HEK293 (cell line): ENCODE measurements around the gene BANF2.

Experiments used
- CTCF ChIA-PET: fragments of 350-600 bp; formaldehyde crosslinking; extraction: SDS; loops from one replicate; lab custom pipeline; 2021; ENCODE audit warnings: antibody characterized with exemption; lab: Yijun Ruan, JAX
- POLR2A ChIA-PET: fragments of 300-600 bp; formaldehyde crosslinking; extraction: SDS; loops from one replicate; lab custom pipeline; 2020; ENCODE audit warnings: antibody characterized with exemption, inconsistent platforms; lab: Yijun Ruan, JAX
- H3K27ac ChIP-seq: fragments of 200-500 bp; sonication (Bioruptor generic); 2 replicates; pipeline ENCODE4 v1.5.1; 2014; ENCODE audit warnings: low read depth, low read length, control low read depth, inconsistent platforms; ENCODE audit errors: extremely low read depth
- H3K36me3 ChIP-seq, 2 experiments: fragments of 200-500 bp in 1 of 2; sonication (Bioruptor generic) in 1 of 2; 1 replicate in 1 of 2; 2 replicates in 1 of 2; pipeline ENCODE4 v1.5.1; 2014 to 2017; ENCODE audit warnings: inconsistent platforms in 2 of 2, low read length in 2 of 2; ENCODE audit not compliant: control insufficient read depth in 2 of 2, insufficient read depth in 1 of 2
- H3K4me1 ChIP-seq: fragments of 200-500 bp; sonication (Bioruptor generic); 2 replicates; pipeline ENCODE4 v1.5.1; 2014; ENCODE audit warnings: mild to moderate bottlenecking, low read length, inconsistent platforms; ENCODE audit not compliant: control insufficient read depth, insufficient read depth
- H3K4me3 ChIP-seq: 2 replicates; pipeline ENCODE4 v1.5.1; 2011; ENCODE audit warnings: low read depth, mild to moderate bottlenecking, control low read depth, low read length, moderate library complexity
- H3K9me3 ChIP-seq: fragments of 200-500 bp; sonication (Bioruptor generic); 2 replicates; pipeline ENCODE4 v1.5.1; 2014; ENCODE audit warnings: low read depth, low read length, inconsistent platforms; ENCODE audit not compliant: control insufficient read depth, insufficient read depth
- ELK4 ChIP-seq: IDR thresholded peaks from 2 replicates; pipeline ENCODE4 v1.6.1; 2011; ENCODE audit warnings: mild to moderate bottlenecking, low read depth, low read length, borderline replicate concordance
- FEZF1 ChIP-seq: fragments of 450-650 bp; formaldehyde crosslinking; IDR thresholded peaks from 2 replicates; pipeline ENCODE4 v1.5.1; 2016; ENCODE audit warnings: missing biosample characterization, missing genetic modification characterization
- GFI1B ChIP-seq: fragments of 450-650 bp; formaldehyde crosslinking; IDR thresholded peaks from 2 replicates; pipeline ENCODE4 v1.5.1; 2016; ENCODE audit warnings: missing biosample characterization, missing genetic modification characterization
- GLI2 ChIP-seq: fragments of 450-650 bp; formaldehyde crosslinking; IDR thresholded peaks from 2 replicates; pipeline ENCODE4; 2017; ENCODE audit warnings: missing biosample characterization, missing genetic modification characterization, low read depth, borderline replicate concordance
- TRIM28 ChIP-seq: IDR thresholded peaks from 2 replicates; pipeline ENCODE4 v1.6.1; 2011; ENCODE audit warnings: low read length, control low read depth, borderline replicate concordance
- ZBTB21 ChIP-seq: fragments of 450-650 bp; formaldehyde crosslinking; IDR thresholded peaks from 2 replicates; pipeline ENCODE4 v1.5.1; 2017; ENCODE audit warnings: missing biosample characterization, missing genetic modification characterization
- ZFHX2 ChIP-seq: fragments of 450-650 bp; formaldehyde crosslinking; conservative IDR thresholded peaks from 2 replicates; pipeline ENCODE4 v1.5.1; 2016; ENCODE audit warnings: missing biosample characterization, missing genetic modification characterization
- ZFP37 ChIP-seq: fragments of 450-650 bp; formaldehyde crosslinking; IDR thresholded peaks from 2 replicates; pipeline ENCODE4 v1.5.1; 2016; ENCODE audit warnings: missing biosample characterization, missing genetic modification characterization
- ZFP69B ChIP-seq: fragments of 450-650 bp; formaldehyde crosslinking; IDR thresholded peaks from 2 replicates; pipeline ENCODE4 v1.5.1; 2016; ENCODE audit warnings: missing biosample characterization, missing genetic modification characterization
- ZNF121 ChIP-seq: fragments of 450-650 bp; formaldehyde crosslinking; IDR thresholded peaks from 2 replicates; pipeline ENCODE4 v1.5.1; 2016; ENCODE audit warnings: missing biosample characterization, missing genetic modification characterization
- ZNF184 ChIP-seq: fragments of 450-650 bp; IDR thresholded peaks from 2 replicates; pipeline ENCODE4 v1.5.1; 2018; ENCODE audit warnings: missing biosample characterization, mild to moderate bottlenecking, missing genetic modification characterization
- ZNF214 ChIP-seq: fragments of 450-650 bp; formaldehyde crosslinking; IDR thresholded peaks from 2 replicates; pipeline ENCODE4 v1.5.1; 2017; ENCODE audit warnings: missing biosample characterization, mild to moderate bottlenecking, missing genetic modification characterization, borderline replicate concordance
- ZNF266 ChIP-seq: fragments of 450-650 bp; formaldehyde crosslinking; IDR thresholded peaks from 2 replicates; pipeline ENCODE4 v1.5.1; 2016; ENCODE audit warnings: missing biosample characterization, missing genetic modification characterization, low read depth
- ZNF354C ChIP-seq: fragments of 450-650 bp; formaldehyde crosslinking; IDR thresholded peaks from 2 replicates; pipeline ENCODE4 v1.5.1; 2016; ENCODE audit warnings: missing biosample characterization, missing genetic modification characterization, low read depth, borderline replicate concordance
- ZNF48 ChIP-seq: fragments of 450-650 bp; formaldehyde crosslinking; IDR thresholded peaks from 2 replicates; pipeline ENCODE4 v1.5.1; 2016; ENCODE audit warnings: missing biosample characterization, missing genetic modification characterization
- ZNF555 ChIP-seq: fragments of 450-650 bp; formaldehyde crosslinking; conservative IDR thresholded peaks from 2 replicates; pipeline ENCODE4 v1.5.1; 2017; ENCODE audit warnings: missing biosample characterization, mild to moderate bottlenecking, missing genetic modification characterization, inconsistent platforms
- ZNF580 ChIP-seq: fragments of 450-650 bp; formaldehyde crosslinking; IDR thresholded peaks from 2 replicates; pipeline ENCODE4 v1.5.1; 2016; ENCODE audit warnings: missing biosample characterization, missing genetic modification characterization
- ZNF621 ChIP-seq: fragments of 450-650 bp; formaldehyde crosslinking; IDR thresholded peaks from 2 replicates; pipeline ENCODE4 v1.5.1; 2017; ENCODE audit warnings: missing biosample characterization, missing genetic modification characterization
- TF ChIP-seq, protein P1 (sequence below): fragments of 450-650 bp; formaldehyde crosslinking; IDR thresholded peaks from 2 replicates; pipeline ENCODE4 v1.5.1; 2017; ENCODE audit warnings: missing biosample characterization, missing genetic modification characterization
- TF ChIP-seq, protein P2 (sequence below): fragments of 450-650 bp; formaldehyde crosslinking; IDR thresholded peaks from 2 replicates; pipeline ENCODE4 v1.5.1; 2017; ENCODE audit warnings: missing biosample characterization, missing genetic modification characterization
- TF ChIP-seq, protein P3 (sequence below): fragments of 450-650 bp; formaldehyde crosslinking; IDR thresholded peaks from 2 replicates; pipeline ENCODE4 v1.5.1; 2016; ENCODE audit warnings: missing biosample characterization, missing genetic modification characterization
- TF ChIP-seq, protein P4 (sequence below): fragments of 450-650 bp; formaldehyde crosslinking; IDR thresholded peaks from 2 replicates; pipeline ENCODE4 v1.5.1; 2017; ENCODE audit warnings: missing biosample characterization, missing genetic modification characterization

BANF2 gene

GRCh38 chr20:17748279-17748678 lies 48.5 kb downstream of the BANF2 start:
- Histone ChIP-seq H3K9me3 (no peaks in the 10 kb centered on the region), H3K4me1 (no peaks in the 10 kb centered on the region), H3K4me3 (no peak overlapping the region), H3K27ac (no peak overlapping the region), H3K36me3 (no peaks in the 10 kb centered on the region)
- ChIA-PET CTCF (interaction anchor here (0.6 kb wide), 1 partner anchor 63 kb away, joined by 3 read pairs; no protein-coding TSS in a partner anchor), POLR2A (no interaction called here)
- TF ChIP-seq ELK4, result no peak

- Histone ChIP-seq H3K27ac (no peak overlapping the region), H3K4me3 (no peak overlapping the region), H3K4me1 (no peaks in the 10 kb centered on the region), H3K9me3 (no peaks in the 10 kb centered on the region), H3K36me3 (no peaks in the 10 kb centered on the region)
- POLR2A ChIA-PET, result no interaction called here
- CTCF ChIA-PET, result interaction anchor here (0.6 kb wide), 1 partner anchor 21 kb away, joined by 3 read pairs; no protein-coding TSS in a partner anchor
- TF ChIP-seq ZNF121 (no peak), ZNF214 (no peak), ZFP69B (no peak), ZNF184 (tag by site-specific recombination) (no peak), TRIM28 (no peak), ZNF266 (tag by site-specific recombination) (no peak), ZFHX2 (tag by site-specific recombination) (no peak), ZNF621 (tag by site-specific recombination) (no peak), GLI2 (tag by site-specific recombination) (no peak), ZNF354C (tag by site-specific recombination) (no peak)
- TF ChIP-seq, protein P1, sequence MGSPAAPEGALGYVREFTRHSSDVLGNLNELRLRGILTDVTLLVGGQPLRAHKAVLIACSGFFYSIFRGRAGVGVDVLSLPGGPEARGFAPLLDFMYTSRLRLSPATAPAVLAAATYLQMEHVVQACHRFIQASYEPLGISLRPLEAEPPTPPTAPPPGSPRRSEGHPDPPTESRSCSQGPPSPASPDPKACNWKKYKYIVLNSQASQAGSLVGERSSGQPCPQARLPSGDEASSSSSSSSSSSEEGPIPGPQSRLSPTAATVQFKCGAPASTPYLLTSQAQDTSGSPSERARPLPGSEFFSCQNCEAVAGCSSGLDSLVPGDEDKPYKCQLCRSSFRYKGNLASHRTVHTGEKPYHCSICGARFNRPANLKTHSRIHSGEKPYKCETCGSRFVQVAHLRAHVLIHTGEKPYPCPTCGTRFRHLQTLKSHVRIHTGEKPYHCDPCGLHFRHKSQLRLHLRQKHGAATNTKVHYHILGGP (tag by site-specific recombination), result no peak
These were observed 49.8 kb downstream of the BANF2 start for GRCh38 chr20:17749626-17749977.

DNA sequence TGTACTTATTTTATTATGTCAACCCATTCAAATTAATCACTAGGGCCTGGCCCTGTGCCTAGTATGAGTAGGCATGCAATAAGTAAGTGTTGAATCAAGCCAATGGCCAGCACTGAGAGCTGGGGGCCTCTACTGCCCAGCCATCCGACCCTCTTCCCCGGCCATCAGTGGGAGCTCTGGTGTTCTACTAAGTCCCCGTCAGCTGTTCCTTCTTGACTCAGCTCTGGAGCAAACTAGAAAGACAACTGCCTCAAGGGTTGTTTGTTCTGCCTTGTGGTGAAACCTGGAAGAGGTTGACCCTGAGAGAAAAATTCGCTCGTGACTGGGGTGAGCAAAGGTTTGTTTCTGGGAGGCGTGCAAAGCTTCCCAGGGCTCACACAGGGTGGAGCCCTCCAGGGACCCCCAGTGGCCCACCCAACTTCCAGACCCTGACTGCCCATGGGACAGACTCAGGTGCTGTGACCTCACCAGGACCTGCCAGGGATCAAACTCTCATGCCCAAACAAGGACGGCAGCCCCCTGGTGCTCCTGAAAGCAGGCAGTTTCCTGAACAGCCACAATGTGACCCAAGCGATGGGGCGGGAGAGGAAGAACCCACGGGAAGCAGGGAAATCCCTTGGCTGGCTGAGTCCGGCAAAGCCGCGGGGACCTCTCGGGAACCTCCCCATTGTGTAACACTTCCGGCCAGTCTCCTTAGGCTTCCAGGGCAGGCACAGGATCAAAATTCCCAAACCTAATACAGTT lies 50.4 kb downstream of the BANF2 start:
- POLR2A ChIA-PET, result no interaction called here
- TF ChIP-seq GFI1B (no peak), FEZF1 (tag by site-specific recombination) (no peak), ZNF621 (tag by site-specific recombination) (no peak), ZNF555 (tag by site-specific recombination) (no peak), ZNF121 (no peak), ZBTB21 (tag by site-specific recombination) (no peak), ZNF580 (tag by site-specific recombination) (no peak), ZFP37 (tag by site-specific recombination) (no peak), ZNF48 (tag by site-specific recombination) (no peak)
- TF ChIP-seq, protein P2, sequence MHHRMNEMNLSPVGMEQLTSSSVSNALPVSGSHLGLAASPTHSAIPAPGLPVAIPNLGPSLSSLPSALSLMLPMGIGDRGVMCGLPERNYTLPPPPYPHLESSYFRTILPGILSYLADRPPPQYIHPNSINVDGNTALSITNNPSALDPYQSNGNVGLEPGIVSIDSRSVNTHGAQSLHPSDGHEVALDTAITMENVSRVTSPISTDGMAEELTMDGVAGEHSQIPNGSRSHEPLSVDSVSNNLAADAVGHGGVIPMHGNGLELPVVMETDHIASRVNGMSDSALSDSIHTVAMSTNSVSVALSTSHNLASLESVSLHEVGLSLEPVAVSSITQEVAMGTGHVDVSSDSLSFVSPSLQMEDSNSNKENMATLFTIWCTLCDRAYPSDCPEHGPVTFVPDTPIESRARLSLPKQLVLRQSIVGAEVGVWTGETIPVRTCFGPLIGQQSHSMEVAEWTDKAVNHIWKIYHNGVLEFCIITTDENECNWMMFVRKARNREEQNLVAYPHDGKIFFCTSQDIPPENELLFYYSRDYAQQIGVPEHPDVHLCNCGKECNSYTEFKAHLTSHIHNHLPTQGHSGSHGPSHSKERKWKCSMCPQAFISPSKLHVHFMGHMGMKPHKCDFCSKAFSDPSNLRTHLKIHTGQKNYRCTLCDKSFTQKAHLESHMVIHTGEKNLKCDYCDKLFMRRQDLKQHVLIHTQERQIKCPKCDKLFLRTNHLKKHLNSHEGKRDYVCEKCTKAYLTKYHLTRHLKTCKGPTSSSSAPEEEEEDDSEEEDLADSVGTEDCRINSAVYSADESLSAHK (tag by site-specific recombination), result no peak
- TF ChIP-seq, protein P3, sequence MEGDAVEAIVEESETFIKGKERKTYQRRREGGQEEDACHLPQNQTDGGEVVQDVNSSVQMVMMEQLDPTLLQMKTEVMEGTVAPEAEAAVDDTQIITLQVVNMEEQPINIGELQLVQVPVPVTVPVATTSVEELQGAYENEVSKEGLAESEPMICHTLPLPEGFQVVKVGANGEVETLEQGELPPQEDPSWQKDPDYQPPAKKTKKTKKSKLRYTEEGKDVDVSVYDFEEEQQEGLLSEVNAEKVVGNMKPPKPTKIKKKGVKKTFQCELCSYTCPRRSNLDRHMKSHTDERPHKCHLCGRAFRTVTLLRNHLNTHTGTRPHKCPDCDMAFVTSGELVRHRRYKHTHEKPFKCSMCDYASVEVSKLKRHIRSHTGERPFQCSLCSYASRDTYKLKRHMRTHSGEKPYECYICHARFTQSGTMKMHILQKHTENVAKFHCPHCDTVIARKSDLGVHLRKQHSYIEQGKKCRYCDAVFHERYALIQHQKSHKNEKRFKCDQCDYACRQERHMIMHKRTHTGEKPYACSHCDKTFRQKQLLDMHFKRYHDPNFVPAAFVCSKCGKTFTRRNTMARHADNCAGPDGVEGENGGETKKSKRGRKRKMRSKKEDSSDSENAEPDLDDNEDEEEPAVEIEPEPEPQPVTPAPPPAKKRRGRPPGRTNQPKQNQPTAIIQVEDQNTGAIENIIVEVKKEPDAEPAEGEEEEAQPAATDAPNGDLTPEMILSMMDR (tag by site-specific recombination), result no peak
- TF ChIP-seq, protein P4, sequence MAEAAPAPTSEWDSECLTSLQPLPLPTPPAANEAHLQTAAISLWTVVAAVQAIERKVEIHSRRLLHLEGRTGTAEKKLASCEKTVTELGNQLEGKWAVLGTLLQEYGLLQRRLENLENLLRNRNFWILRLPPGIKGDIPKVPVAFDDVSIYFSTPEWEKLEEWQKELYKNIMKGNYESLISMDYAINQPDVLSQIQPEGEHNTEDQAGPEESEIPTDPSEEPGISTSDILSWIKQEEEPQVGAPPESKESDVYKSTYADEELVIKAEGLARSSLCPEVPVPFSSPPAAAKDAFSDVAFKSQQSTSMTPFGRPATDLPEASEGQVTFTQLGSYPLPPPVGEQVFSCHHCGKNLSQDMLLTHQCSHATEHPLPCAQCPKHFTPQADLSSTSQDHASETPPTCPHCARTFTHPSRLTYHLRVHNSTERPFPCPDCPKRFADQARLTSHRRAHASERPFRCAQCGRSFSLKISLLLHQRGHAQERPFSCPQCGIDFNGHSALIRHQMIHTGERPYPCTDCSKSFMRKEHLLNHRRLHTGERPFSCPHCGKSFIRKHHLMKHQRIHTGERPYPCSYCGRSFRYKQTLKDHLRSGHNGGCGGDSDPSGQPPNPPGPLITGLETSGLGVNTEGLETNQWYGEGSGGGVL (tag by site-specific recombination), result no peak

More for the DNA sequence above, 50.4 kb downstream of the BANF2 start:
- Histone ChIP-seq H3K4me3 (no peak overlapping the region), H3K9me3 (no peaks in the 10 kb centered on the region), H3K27ac (no peak overlapping the region), H3K4me1 (no peaks in the 10 kb centered on the region), H3K36me3 (no peaks in the 10 kb centered on the region)
- CTCF ChIA-PET, result no interaction called here
